Right lung (tissue), 10 donors: ENCODE measurements around the gene CASTOR2. TPM values are rescaled to one million over a fixed set of nuclear protein-coding genes. Genes with fewer than 3 reads are reported as not detected.
"Not testable (repeated sequence)": the region's sequence is repeated elsewhere in the genome, so short reads cannot be mapped to it uniquely, and the experiment has no call there.

Source experiments
- DNase-seq, 2 donors: peaks; one replicate each; pipeline ENCODE4 v3.0.0-alpha.2; 2013
- long read RNA-seq, 8 donors: transcript quantifications; one replicate each; lab custom pipeline, GENCODE V29; 2026
- polyA plus RNA-seq, 5 donors: library from polyadenylated mRNA; unstranded; fragments of 120-200 nt; gene quantifications; one replicate each; pipeline versions ENCODE4 v1.2.1 to v1.2.3, GENCODE V29; 2013; ENCODE audit warnings: inconsistent platforms in 1 of 5, low replicate concordance in 1 of 5; ENCODE audit not compliant: insufficient read length in 5 of 5, insufficient read depth in 1 of 5

Gene CASTOR2
- polyA plus RNA-seq = 1 to 10 TPM; 4.2 to 5.1 (median 4.6) TPM
- long read RNA-seq, donor 1, partial matches to known transcripts = 13 of 46 reads
- long read RNA-seq, donor 1, other reads (novel, unspliced or antisense) = 31 of 46 reads
- long read RNA-seq, donor 2, partial matches to known transcripts = 0 of 1 reads
- long read RNA-seq, donor 2, other reads (novel, unspliced or antisense) = 0 of 1 reads
- long read RNA-seq, donor 3, partial matches to known transcripts = 0 of 8 reads
- long read RNA-seq, donor 3, other reads (novel, unspliced or antisense) = 8 of 8 reads
- long read RNA-seq, donor 4, partial matches to known transcripts = 14 of 14 reads
- long read RNA-seq, donor 4, other reads (novel, unspliced or antisense) = 0 of 14 reads
- long read RNA-seq, donor 5, partial matches to known transcripts = 18 of 20 reads
- long read RNA-seq, donor 5, other reads (novel, unspliced or antisense) = 0 of 20 reads
- long read RNA-seq, donor 6, partial matches to known transcripts = 0 of 2 reads
- long read RNA-seq, donor 6, other reads (novel, unspliced or antisense) = 0 of 2 reads
- long read RNA-seq, donor 7, partial matches to known transcripts = 0 of 1 reads
- long read RNA-seq, donor 7, other reads (novel, unspliced or antisense) = 0 of 1 reads
- long read RNA-seq, donor 8, partial matches to known transcripts = 0 of 1 reads
- long read RNA-seq, donor 8, other reads (novel, unspliced or antisense) = 0 of 1 reads

GRCh38 chr7:74964511-74965119, at the start of gene CASTOR2:
Gene CASTOR2, plus strand, starts transcription at chr7:74964705. Its CDS starts 281 bp downstream, at chr7:74964986.
- not testable (repeated sequence) for DNase-seq

GRCh38 chr7:74922321-74922890, 42.1 kb upstream of the CASTOR2 start:
- not testable (repeated sequence) for DNase-seq

- DNase-seq = not testable (repeated sequence)
Observed at GRCh38 chr7:74923644-74924043, 40.9 kb upstream of the CASTOR2 start.

GRCh38 chr7:74926968-74927367, 37.5 kb upstream of the CASTOR2 start:
- not testable (repeated sequence) for DNase-seq

- not testable (repeated sequence) for DNase-seq
Observed at GRCh38 chr7:74931563-74932328, 32.8 kb upstream of the CASTOR2 start.

GRCh38 chr7:74939429-74939828, 25.1 kb upstream of the CASTOR2 start:
- not testable (repeated sequence) for DNase-seq

- DNase-seq = not testable (repeated sequence)
Observed at GRCh38 chr7:74941302-74942069, 23.0 kb upstream of the CASTOR2 start.

GRCh38 chr7:74943923-74944322, 20.6 kb upstream of the CASTOR2 start:
- not testable (repeated sequence) for DNase-seq

GRCh38 chr7:74947741-74948140, 16.8 kb upstream of the CASTOR2 start:
- not testable (repeated sequence) for DNase-seq

- DNase-seq = not testable (repeated sequence)
Observed at GRCh38 chr7:74953774-74954173, 10.7 kb upstream of the CASTOR2 start.

GRCh38 chr7:74958328-74958727, 6.2 kb upstream of the CASTOR2 start:
- not testable (repeated sequence) for DNase-seq

GRCh38 chr7:74963704-74964510, 598 bp upstream of the CASTOR2 start:
- DNase-seq = not testable (repeated sequence)

- not testable (repeated sequence) for DNase-seq
Observed at GRCh38 chr7:74966208-74966854, 1.8 kb downstream of the CASTOR2 start.

GRCh38 chr7:74966909-74967308, 2.4 kb downstream of the CASTOR2 start:
- DNase-seq = not testable (repeated sequence)

GRCh38 chr7:74971431-74971830, 6.9 kb downstream of the CASTOR2 start:
- DNase-seq = not testable (repeated sequence)

- not testable (repeated sequence) for DNase-seq
Observed at GRCh38 chr7:74972377-74972776, 7.9 kb downstream of the CASTOR2 start.

GRCh38 chr7:74975959-74976358, 11.5 kb downstream of the CASTOR2 start:
- DNase-seq = not testable (repeated sequence)

GRCh38 chr7:74977523-74977922, 13.0 kb downstream of the CASTOR2 start:
- not testable (repeated sequence) for DNase-seq

- not testable (repeated sequence) for DNase-seq
Observed at GRCh38 chr7:74988436-74988835, 23.9 kb downstream of the CASTOR2 start.
